HG03039 (cell line): Measurements from ENCODE around the gene EGR4.
"Not testable (repeated sequence)": the region's sequence is repeated elsewhere in the genome, so short reads cannot be mapped to it uniquely, and the experiment has no call there.

Experiments
- ATAC-seq: cut with Tn5 transposase; IDR thresholded peaks from one replicate; pipeline ENCODE4 v1.9.1; 2021; ENCODE audit warnings: mild to moderate bottlenecking, moderate library complexity; ENCODE audit not compliant: unreplicated experiment

EGR4 gene

DNA sequence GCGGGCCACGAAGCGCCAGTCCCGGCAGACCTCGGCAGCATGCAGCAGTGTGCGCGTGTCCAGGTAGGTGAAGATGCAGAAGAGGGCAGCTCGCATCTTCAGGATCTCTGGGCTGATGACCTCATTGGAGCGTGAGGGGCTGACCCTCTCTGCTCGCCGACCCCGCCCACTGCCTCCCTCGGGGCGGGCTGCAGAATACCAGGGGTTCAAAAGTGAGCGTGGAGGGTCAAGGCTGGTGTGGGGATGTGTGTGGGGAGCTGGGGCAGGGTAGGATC, 29.1 kb downstream of the EGR4 start:
- ATAC-seq, result no peak

DNA sequence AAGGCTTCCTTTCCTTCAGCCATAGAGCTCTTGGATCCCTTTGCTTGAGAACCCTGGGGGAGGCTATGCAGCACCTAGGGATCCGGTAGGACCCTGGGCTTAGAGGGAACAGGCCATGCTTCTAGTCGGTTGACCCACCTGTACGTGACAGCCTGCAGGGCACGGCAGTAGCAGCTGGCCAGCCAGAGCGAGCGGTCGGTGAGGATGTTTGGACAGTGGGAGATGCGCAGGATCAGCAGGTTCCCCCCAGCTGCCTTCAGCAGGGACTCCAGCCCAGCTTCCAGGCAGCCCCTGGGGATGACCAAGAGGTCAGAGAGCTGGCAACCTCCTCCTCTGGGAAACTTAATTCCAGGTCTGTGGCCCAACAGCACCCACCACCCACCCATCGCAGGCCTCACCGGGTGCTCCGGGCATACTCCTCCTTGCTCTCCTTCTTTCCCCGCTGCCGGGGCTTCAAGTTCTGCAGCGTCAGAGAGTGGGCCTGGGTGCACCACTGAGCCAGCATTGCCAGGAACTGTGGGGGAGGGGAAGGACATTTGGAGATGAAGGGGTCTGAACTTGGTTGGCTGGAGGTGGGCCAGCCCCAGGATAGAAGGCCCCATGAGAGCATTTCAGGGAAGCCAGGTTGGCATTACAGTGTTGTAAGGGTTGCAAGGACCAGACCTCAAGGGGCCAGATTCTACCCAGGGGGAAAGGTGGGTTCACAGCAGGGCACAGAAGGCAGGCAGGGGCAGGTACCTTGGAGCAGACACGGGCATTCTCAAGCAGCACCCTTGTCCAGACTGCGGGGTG, 29.6 kb downstream of the EGR4 start:
- no peak for ATAC-seq

GRCh38 chr2:73262691-73263429, 30.5 kb downstream of the EGR4 start:
- ATAC-seq, result not testable (repeated sequence)

DNA sequence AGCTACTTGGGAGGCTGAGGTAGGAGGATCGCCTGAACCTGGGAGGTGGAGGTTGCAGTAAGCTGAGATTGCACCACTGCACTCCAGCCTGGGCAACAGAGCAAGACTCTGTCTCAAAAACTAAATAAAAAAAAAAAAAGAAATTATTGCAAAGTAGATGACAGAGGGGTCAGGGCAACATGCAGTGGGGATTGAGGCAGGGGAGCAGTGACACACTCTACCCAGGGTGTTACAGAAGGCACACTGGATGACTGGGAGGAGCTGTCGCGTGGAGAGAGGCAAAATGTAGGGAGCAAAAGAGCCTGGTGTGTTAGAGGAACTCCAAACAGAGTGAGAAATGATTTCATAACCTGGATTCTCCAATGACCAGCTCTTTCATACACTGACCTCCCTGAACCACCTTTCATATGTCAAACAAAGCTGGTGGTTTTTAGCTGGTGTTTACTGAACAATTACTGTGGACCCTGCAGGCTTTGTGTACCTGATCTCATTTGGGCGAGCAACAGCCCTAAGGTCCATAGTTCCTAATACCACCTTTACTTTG, 31.2 kb downstream of the EGR4 start:
- ATAC-seq, result no peak

GRCh38 chr2:73260338-73260984, 32.9 kb downstream of the EGR4 start:
- no peak for ATAC-seq

DNA sequence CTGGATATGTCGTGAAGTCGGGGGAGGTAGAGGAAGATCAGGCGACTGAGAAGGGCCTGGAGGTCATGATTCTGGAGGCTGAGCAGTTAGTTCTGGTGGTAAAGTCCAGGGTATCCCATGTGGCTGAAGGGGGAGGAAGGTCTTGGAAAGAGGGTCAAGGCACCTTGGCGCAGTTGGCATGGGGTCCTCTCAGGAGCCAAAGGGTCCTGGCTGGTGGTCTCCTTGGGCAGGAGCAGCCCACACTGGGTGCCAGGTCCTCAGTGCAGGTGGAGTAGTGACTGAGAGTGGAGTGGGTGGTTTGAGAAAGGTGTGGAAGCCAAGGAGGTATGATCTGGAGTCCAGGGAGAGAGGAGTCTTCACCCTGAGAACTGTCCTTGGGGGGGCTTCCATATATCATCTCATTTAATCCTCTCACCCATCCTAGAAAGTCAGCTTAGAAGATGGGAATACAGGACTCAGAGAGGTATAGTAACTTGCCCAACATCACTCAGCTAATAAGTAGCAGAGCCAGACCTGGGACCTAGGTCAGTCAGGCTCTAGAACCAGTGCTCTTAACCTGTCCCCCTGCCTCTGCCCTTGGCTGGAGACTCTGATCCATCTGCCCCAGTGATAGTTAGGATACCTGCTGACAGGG, 33.5 kb downstream of the EGR4 start:
- no peak for ATAC-seq

DNA sequence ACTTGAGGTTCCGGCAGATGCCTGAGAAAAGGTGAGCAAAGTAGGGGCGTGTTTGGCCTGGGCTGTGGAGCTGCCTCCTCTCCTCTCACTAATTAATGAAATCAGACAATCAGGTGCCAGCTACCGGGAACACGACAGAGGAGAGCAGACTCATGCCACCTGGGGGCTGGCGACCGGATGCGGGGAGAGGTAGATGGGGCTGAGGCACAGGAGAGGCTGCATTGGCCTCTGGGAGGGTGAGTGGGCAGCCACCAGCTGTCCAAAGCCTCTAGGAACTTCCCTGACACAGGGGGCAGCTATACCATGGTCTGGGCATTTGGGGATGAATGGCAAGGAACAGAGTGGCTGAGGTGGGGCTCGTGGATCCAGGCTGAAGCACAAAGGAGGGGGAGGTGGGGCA, 34.1 kb downstream of the EGR4 start:
- no peak for ATAC-seq

- no peak for ATAC-seq
Measured at GRCh38 chr2:73258913-73259215, 34.5 kb downstream of the EGR4 start.

DNA sequence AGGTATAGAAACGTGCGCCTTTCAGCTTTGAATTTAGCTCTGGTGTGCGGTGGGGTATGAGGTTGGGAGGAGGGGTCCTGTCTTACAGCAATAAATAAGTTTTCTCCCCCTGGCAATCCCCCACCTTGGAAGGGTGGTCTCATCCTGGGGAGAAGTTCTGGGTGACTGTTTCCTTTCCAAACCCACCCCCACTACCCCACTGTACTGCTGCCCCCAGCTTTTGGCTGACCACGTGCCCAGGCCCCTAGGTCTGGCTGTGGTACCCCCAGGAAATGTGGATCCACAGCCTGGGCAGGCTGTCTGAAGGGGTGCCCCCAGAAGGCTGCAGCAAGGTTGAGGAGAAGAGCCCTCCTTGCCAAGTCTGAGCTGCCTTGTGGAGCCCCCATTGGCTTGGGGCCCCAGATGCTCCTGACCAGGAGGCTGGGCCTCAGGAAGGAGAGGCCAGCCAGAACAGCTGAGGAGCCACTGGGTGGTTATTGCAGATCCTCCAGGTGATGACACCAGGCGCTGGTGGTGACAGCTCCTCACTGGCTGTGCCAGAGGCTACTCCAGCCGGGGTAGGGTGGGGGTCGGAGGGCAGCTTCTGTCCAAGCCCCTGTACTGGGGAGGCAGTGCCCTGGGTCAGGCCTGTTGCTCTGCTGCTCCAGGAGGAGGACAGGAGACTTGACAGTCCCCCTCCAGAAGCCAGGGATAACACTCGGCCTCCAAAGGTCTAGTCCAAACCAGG, 35.0 kb downstream of the EGR4 start:
- ATAC-seq, result no peak

DNA sequence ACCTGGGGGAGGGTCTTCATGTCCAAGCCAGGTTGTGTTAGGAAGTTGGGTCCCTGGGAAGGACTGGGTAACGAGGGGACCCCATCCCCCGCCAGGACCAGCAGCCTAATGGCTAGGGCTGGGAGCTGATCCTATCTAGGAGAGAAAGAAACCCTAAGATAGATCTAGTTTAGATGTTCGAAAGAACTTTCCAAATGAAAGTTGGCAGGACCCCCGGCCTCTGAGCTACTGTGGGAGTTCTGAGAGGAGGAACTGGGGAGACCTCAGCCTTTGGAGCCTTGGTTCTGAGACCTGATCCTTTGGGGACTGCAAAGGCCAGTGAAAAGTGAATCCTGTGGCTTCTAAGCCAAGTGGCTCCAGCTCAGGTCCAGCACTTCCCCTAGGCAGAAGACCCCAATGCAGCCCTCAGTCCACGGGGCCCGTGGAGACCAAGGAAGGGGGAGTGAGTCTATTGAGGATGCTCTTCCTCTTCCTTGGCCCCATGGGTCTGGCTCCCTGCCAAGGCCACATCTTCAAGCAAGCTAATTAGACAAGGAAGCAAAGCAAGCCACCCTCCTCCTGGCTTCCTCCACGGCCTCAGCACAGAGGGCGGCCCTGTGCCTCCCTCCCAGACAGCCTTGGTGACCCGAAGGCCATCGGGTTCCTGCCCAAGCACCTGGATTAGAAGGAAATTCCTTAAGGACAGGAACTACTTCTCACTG, 35.8 kb downstream of the EGR4 start:
- ATAC-seq, result no peak

- no peak for ATAC-seq
Measured at GRCh38 chr2:73257021-73257420, 36.3 kb downstream of the EGR4 start.

- ATAC-seq, result no peak
Measured at GRCh38 chr2:73256618-73256922, 36.8 kb downstream of the EGR4 start.

DNA sequence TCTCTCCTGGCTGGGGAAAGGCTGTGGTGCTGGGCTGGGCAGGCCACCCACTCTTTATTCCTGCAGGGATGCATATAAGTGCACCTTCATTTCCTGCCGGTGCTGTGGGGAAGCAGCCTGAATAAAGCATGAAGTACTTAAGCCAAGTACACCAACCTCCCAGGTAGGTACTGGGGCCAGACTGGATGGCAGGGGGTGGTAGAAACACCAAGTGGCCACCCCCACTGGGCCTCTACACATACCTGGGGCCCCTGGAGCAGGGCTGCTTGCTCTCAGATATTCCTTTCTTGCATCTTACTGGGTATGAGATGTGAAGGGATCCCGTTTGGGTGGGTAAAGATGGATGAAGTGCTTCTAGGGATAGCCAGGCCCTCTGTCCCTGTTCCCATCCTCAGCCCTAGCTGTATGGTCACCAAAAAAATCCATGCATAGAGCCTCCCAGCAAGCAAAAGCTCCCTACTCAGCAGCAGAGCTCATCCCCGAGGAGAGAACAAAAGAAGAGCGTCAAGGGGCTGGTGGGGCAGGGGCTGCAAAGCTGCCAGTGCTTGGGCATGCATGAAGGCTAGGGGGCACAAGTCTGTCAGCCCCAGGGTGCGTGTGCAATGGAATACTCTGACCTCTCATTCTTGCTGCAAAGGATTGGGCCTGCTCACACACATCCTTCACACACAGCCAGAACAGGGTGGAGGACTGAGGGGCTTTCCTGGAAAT, 37.3 kb downstream of the EGR4 start:
- no peak for ATAC-seq

GRCh38 chr2:73255007-73255644, 38.2 kb downstream of the EGR4 start:
- no peak for ATAC-seq

- no peak for ATAC-seq
Measured at GRCh38 chr2:73254343-73255006, 38.9 kb downstream of the EGR4 start.

- ATAC-seq, result no peak
Measured at GRCh38 chr2:73253901-73254300, 39.4 kb downstream of the EGR4 start.

- ATAC-seq, result no peak
Measured at GRCh38 chr2:73253400-73253799, 39.9 kb downstream of the EGR4 start.

DNA sequence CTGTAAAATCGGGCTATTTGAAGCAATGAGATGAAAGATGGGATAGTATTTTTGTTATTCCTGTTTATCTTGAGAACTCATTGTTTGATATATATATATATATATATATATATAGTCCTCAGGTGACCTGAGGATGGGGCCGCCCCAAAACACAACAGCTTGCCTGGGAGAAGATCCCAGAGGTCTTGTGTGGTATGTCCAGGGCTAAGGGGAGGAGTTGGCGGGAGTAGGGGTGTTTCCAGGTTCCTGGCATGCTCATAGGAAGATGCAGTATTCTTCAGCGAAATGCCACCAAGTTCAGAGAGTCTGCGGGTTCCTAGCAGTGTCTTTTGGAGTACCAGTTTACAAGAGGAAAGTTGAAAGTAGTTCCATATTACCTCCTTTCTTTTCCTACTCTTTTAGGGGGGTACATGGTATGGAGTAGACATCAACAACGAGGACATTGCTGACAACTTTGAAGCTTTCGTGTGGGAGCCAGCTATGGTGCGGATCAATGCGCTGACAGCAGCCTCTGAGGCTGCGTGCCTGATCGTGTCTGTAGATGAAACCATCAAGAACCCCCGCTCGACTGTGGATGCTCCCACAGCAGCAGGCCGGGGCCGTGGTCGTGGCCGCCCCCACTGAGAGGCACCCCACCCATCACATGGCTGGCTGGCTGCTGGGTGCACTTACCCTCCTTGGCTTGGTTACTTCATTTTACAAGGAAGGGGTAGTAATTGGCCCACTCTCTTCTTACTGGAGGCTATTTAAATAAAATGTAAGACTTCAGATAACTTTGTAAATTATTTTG, 40.9 kb downstream of the EGR4 start:
- no peak for ATAC-seq
